GM19240 (cell line): ENCODE measurements around the gene CTIF.
"Not testable (repeated sequence)": the region's sequence is repeated elsewhere in the genome, so short reads cannot be mapped to it uniquely, and the experiment has no call there.

Source experiments
- DNase-seq: peaks from one replicate; pipeline ENCODE4 v3.0.0; 2011; ENCODE audit warnings: low spot score; ENCODE audit not compliant: insufficient read length

CTIF gene

DNA sequence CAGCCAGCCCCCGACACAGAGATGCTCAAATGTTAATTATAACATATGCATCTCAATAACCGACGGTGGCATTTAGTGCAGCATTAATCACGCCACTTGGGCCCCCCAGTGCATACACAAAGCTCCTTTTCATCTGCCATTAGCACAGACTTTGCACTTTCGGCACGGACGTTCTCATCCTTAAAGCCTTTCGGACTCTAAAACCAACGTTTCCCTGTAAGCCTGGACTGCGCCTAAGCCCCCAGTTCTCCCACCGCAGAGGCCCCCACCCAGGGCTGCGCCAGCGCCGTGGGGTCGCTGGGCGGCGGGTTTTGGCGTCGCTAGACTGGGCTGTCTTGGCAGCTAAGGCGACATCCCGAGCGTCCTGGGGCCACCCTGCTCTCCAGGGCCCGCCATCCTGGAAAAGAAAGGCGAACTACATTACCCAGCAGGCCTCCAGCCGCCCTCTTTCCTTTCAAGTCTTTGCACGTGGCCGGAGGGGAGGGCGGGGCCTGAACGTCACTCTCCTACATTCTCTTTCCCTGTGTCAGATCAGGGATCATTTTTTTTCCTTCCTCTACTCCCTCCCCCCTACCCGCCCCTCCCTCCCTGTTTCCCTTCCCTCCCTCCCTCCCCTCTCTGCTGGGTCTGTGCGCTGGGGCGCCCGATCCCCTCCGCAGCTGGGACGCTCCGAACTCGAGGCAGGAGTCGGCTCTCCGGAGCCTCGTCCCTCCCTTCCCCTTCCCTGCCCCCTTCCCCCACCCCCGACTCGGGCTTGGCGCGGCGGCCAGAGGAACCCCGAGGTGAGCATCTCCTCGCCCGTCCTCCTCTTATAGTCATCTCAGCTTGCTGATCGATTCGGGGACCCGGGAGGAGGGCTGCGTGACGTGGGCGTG lies at the start of gene CTIF:
Gene CTIF, plus strand, starts transcription at position 501 of the 875 bp plus-strand sequence. CDS start 80,535 bp downstream, outside the sequence.
- DNase-seq, result peak; percentile 82

GRCh38 chr18:48490641-48491293 lies 48.1 kb upstream of the CTIF start:
- no peak for DNase-seq

DNA sequence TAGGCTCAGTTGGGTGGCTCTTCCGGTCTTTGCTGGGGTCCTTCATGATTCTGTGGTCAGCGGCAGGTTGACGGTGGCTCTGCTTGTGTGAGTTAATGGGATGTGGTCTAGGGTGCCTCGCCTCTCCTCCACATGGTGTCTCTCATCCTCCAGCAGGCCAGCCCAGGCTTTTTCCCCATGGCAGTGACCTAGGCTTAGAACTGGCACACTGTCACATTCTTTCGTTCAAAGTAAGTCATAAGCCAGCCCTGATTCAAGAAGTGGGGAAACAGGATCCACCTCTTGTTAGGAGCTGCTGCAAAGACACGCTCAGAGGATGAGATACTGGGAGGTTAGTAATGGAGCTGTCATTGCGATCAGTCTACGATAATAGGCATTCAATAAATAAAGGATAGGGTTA lies 46.0 kb upstream of the CTIF start:
- DNase-seq, result no peak

DNA sequence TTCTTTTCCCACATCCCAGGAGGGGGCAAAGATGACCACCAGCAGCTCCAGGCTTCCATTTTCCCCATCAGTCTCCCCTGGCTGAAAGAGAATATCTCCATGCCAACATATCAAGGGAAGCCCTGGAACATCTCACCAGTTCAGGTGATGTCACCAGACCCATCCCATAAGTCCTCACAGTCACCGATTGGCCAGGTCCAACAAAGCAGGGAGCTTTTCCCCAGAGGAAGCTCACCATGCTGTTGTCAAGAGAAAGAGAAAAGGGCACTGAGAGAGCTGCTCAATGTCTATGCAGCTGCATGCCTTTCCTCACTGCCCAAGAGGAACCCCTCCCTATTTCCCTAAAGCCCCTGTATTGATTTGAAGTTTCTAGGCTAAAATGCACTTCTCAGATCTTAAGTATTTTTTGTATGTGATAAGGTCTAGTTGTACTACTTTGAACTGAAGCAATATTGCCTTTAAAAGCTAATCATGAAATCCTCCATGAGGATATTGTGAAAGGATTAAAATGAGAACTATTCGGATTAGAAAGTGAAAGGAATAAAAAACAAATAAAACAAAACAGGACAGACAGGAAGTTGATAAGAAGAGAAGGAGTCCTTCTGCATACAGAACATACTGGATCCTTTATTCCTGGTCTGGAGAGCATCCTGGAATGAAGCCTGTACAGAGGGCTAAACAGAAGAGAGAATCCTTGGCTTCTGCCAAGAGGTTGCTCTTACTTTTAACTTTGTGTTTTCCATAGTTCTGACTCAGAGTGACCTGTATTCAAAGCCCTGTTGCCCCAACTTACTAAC lies 45.2 kb upstream of the CTIF start:
- DNase-seq, result no peak

DNA sequence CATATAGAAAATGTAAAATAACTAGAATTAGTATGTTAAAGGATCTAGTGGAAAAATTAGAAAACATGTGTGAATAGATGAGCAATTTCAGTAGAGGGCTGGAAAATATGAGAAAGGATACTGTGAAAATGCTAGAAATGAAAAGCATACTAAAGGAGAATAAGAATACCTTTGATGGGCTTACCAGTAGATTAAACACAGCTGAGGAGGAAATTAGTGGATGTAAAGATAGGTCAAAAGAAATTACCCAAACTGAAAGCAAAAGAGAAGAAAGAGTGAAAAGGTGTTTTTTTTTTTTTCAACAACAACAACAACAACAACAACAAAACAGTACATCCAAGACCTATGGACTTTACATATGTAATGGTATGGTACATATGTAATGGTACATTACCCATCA lies 41.0 kb upstream of the CTIF start:
- DNase-seq, result no peak

GRCh38 chr18:48500517-48500916 lies 38.3 kb upstream of the CTIF start:
- DNase-seq, result no peak

GRCh38 chr18:48502906-48503305 lies 35.9 kb upstream of the CTIF start:
- DNase-seq, result no peak

- no peak for DNase-seq
These were observed 34.0 kb upstream of the CTIF start for GRCh38 chr18:48504819-48505218.

- DNase-seq, result not testable (repeated sequence)
These were observed 31.8 kb upstream of the CTIF start for GRCh38 chr18:48506983-48507568.

- not testable (repeated sequence) for DNase-seq
These were observed 26.3 kb upstream of the CTIF start for GRCh38 chr18:48512498-48512897.

DNA sequence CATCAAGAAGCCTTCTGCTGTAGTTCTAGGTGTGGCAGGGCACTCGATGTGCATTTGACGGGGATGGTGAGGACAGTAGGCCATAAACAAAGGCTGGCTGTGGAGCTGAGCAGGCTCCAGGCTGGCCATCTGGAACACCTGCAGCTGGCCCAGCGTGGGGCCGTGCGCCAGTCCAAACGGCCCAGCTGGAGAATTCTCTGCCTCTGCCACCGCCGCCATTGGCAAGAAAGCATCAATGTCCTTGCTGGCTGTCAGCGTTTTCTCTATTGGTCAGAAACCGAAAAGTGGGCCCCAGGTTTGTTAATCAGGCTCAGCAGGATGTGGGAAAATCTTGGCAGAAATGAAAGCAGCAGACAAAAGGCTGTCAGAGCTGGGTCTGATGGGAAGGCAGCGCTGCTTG lies 24.0 kb upstream of the CTIF start:
- no peak for DNase-seq

DNA sequence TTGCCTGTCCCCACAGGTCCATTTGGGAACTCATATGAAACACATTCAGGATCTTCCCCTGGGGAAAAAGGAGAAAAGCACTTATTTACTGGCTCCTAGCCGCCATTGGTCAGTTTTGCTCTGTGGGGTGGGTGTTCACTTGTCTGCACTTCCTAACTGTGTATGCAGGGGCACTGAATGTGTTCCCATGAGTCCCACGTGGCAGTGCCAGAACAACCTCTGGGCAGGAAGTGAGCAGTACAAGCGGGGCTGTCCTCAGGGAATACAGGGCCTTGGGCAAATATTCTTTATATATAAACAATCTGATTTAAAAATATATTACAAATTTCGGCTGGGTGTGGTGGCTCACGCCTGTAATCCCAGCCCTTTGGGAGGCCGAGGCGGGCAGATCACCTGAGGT lies 21.8 kb upstream of the CTIF start:
- no peak for DNase-seq

DNA sequence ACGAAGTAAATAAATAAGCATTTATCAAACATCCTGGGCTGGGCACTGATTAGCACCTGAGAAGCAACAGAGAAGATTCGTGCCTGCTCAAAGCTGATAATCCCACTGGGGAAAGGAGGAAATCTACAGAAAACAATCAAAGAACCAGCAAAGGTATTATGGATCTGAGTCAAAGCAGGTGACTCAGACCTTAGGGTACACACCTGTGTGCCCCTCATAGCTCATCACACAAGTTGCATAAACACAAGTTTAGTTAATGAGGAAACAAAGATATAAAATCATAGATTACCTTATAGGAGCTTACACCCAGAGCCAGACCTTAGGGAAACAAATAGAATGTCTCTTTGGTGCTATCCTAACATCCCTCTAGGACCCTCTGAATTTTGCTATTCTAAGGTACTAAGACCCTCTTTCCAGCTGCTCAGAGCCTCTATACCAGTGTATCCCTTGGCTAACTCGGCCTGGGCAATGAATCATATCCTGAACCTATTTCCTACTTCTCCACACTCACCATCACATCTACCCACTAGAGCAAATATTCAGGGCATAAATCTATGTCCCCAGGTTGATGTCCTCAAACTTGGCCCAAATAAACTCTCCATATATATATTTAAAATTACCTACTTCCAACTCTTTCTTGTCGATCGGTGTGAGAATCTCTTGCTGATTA lies 19.3 kb upstream of the CTIF start:
- DNase-seq, result no peak

DNA sequence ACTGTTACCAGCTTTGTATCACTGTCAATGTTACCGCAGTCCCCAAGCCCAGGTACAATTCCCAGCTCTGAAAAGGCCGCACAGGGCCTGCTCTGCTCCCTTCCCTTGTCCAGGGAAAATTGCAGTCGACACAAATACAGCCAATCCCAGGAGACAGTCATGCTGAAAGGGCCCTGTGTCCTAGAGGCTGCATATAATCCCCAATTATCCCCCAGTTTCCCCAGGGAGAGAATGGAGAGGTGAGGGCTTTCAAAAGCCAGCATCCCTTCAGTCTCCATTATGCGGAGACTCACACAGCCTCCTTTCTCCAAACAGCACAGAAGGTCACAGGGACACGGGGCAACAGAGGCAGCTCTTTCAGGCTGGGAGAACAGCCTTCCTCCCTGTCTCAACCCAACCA lies 17.1 kb upstream of the CTIF start:
- no peak for DNase-seq

- DNase-seq, result no peak
These were observed 13.2 kb upstream of the CTIF start for GRCh38 chr18:48525671-48526070.

DNA sequence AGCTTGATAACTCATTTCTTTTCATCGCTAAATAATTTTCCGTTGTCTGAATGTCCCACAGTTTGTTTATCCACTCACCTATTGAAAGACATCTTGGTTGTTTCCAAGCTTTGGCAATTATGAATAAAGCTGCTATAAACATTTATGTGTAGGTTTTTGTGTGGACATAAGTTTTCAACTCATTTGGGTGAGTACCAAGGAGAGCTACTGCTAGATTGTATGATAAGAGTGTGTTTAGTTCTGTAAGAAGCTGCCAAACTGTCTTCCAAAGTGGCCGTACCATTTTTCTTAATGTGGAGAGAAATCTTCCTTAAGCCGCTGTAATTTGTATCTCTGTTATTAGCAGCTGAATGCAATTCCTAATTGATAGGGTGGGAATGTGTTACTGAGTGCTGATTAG lies 11.4 kb upstream of the CTIF start:
- no peak for DNase-seq

- DNase-seq, result no peak
These were observed 10.0 kb upstream of the CTIF start for GRCh38 chr18:48528861-48529260.

DNA sequence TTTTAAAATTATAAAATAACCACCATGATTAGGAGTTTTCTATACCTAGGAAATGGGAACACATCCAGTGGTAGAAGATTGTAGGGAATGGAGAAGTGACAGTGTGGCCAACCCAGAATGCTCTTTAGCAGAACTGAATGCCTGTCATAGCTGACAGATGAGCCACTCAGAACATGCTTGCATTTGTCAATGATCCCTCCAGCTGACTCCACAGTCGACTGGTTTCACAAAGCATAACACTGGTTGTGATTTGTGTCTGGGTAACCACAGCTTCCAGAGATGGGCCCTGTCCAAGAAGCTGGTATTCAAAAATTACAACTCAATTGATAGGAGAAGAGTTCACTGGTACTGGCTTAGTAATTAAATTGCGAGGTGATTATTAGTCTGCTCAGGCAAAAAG lies 9.0 kb upstream of the CTIF start:
- no peak for DNase-seq

DNA sequence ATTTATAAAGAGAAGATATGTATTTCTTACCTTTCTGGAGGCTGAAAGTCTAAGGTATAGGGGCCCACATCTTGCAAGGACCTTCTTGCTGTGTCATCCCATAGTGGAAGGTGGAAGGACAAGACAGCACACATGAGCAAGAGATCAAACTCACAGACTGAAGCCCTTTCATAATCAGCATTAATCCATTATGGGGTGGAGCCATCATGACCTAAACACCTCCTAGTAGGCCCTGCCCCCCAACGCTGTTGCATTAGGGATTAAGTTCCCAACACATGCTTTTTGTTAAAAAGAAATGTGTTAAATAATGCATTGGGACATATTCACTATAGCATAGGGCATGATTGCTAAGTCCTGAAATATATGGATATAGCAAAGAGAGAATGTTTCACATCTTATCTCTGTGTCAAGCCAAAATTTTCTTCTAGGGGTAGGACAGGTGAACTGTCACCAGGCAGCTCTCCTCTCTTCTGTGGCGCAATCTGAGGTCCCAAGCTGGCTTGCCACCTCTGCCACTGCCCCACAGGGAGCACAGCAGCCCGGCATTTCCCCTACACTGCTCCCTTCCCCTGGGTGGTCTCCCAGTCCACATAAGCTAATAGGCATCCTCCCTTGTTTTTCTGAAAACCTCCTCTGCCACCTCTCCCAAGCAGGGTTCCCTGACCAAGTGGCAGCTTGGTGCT lies 8.3 kb upstream of the CTIF start:
- DNase-seq, result no peak

DNA sequence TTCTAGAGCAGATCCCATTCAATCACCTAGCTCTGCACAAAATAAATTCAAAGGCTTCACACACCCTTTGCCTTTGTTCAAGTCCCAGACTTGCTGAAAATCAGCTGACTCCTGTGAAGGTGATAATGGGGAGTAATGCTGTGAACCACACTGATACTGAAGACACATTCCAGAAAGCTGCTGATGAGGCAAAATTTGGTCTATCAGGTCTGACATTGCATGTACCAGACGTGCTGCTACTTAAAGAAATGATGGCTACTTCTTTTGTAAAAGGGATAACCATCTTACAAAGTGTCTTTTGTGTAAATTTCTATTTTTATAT lies 7.8 kb upstream of the CTIF start:
- DNase-seq, result no peak

GRCh38 chr18:48531908-48532307 lies 6.9 kb upstream of the CTIF start:
- no peak for DNase-seq
